ENCODE data around the gene CCDC171. TPM values are rescaled to one million over a fixed set of nuclear protein-coding genes. Genes with fewer than 3 reads are reported as not detected.
"Not testable (repeated sequence)": the region's sequence is repeated elsewhere in the genome, so short reads cannot be mapped to it uniquely, and the experiment has no call there.

The CCDC171 gene
- total RNA-seq, 1 donor from 2014 or later = 1.7 TPM

- intact Hi-C loops (cut with micrococcal nuclease) = no loop called here
- no peak for ATAC-seq
- DNase-seq = no peak
Observed at GRCh38 chr9:15641291-15641690, 88.4 kb downstream of the CCDC171 start.

GRCh38 chr9:15642369-15642962, 89.6 kb downstream of the CCDC171 start:
- no peak for DNase-seq
- no peak for ATAC-seq
- intact Hi-C loops (cut with micrococcal nuclease) = no loop called here

GRCh38 chr9:15670246-15670645, 117.4 kb downstream of the CCDC171 start:
- ATAC-seq (no peak), DNase-seq (no peak)
- intact Hi-C loops (cut with micrococcal nuclease) = no loop called here

GRCh38 chr9:15670894-15671293, 118.1 kb downstream of the CCDC171 start:
- ATAC-seq = no peak
- no peak for DNase-seq
- intact Hi-C loops (cut with micrococcal nuclease) = no loop called here

GRCh38 chr9:15693701-15694100, 140.9 kb downstream of the CCDC171 start:
- no peak for DNase-seq
- no peak for ATAC-seq
- intact Hi-C loops (cut with micrococcal nuclease) = no loop called here

- intact Hi-C loops (cut with micrococcal nuclease) = no loop called here
- DNase-seq (no peak), ATAC-seq (no peak)
Observed at GRCh38 chr9:15696979-15697378, 144.1 kb downstream of the CCDC171 start.

GRCh38 chr9:15697446-15697851, 144.6 kb downstream of the CCDC171 start:
- ATAC-seq (no peak), DNase-seq (no peak)
- intact Hi-C loops (cut with micrococcal nuclease) = no loop called here

GRCh38 chr9:15699876-15700559, 147.2 kb downstream of the CCDC171 start:
- ATAC-seq; DNase-seq; intact Hi-C loops (cut with micrococcal nuclease): not testable (repeated sequence)

GRCh38 chr9:15707000-15707399, 154.2 kb downstream of the CCDC171 start:
- ATAC-seq (no peak), DNase-seq (no peak)
- intact Hi-C loops (cut with micrococcal nuclease) = no loop called here

- no peak for ATAC-seq
- no peak for DNase-seq
- intact Hi-C loops (cut with micrococcal nuclease) = no loop called here
Observed at GRCh38 chr9:15711531-15711930, 158.7 kb downstream of the CCDC171 start.

- intact Hi-C loops (cut with micrococcal nuclease) = no loop called here
Observed at GRCh38 chr9:15711931-15712330, 159.1 kb downstream of the CCDC171 start.

GRCh38 chr9:15714746-15715145, 161.9 kb downstream of the CCDC171 start:
- no peak for ATAC-seq
- no peak for DNase-seq
- intact Hi-C loops (cut with micrococcal nuclease) = no loop called here

More at GRCh38 chr9:15711931-15712330, 159.1 kb downstream of the CCDC171 start:
- no peak for ATAC-seq
- DNase-seq = no peak

GRCh38 chr9:15717290-15717967, 164.6 kb downstream of the CCDC171 start:
- DNase-seq = no peak
- ATAC-seq = no peak
- intact Hi-C loops (cut with micrococcal nuclease) = no loop called here

GRCh38 chr9:15718423-15718822, 165.6 kb downstream of the CCDC171 start:
- intact Hi-C loops (cut with micrococcal nuclease) = no loop called here
- ATAC-seq (no peak), DNase-seq (no peak)

- intact Hi-C loops (cut with micrococcal nuclease) = no loop called here
- DNase-seq = no peak
- ATAC-seq = no peak
Observed at GRCh38 chr9:15720861-15721260, 168.0 kb downstream of the CCDC171 start.

GRCh38 chr9:15722888-15723287, 170.0 kb downstream of the CCDC171 start:
- DNase-seq = no peak
- ATAC-seq = no peak
- intact Hi-C loops (cut with micrococcal nuclease) = no loop called here

GRCh38 chr9:15724016-15724415, 171.2 kb downstream of the CCDC171 start:
- intact Hi-C loops (cut with micrococcal nuclease) = no loop called here
- DNase-seq = no peak
- no peak for ATAC-seq

- DNase-seq = no peak
- ATAC-seq = no peak
- intact Hi-C loops (cut with micrococcal nuclease) = no loop called here
Observed at GRCh38 chr9:15724612-15725011, 171.8 kb downstream of the CCDC171 start.

GRCh38 chr9:15725953-15726352, 173.1 kb downstream of the CCDC171 start:
- DNase-seq (no peak), ATAC-seq (no peak)
- intact Hi-C loops (cut with micrococcal nuclease) = no loop called here

- no peak for ATAC-seq
- intact Hi-C loops (cut with micrococcal nuclease) = no loop called here
- no peak for DNase-seq
Observed at GRCh38 chr9:15729507-15729906, 176.7 kb downstream of the CCDC171 start.

Measured in left ventricle myocardium superior (tissue), 1 donor.